Hepatocyte (in vitro differentiated cells): ENCODE data around the gene KIF20A.

Experiments used
- CTCF ChIP-seq: fragments of 200-600 bp; sonication (generic); IDR thresholded peaks from 2 replicates; pipeline ENCODE4 v1.5.1; 2016; ENCODE audit warnings: antibody characterized with exemption, mild to moderate bottlenecking; ENCODE audit not compliant: poor library complexity
- EZH2 ChIP-seq: fragments of 200-600 bp; sonication (generic); IDR thresholded peaks from 2 replicates; pipeline ENCODE4 v1.6.1; 2016; ENCODE audit warnings: antibody characterized with exemption, mild to moderate bottlenecking, borderline replicate concordance
- EZH2phosphoT487 ChIP-seq: fragments of 200-600 bp; sonication (generic); IDR thresholded peaks from one replicate; pipeline ENCODE4 v1.6.1; 2018; ENCODE audit warnings: antibody characterized with exemption, mild to moderate bottlenecking, low read depth, moderate library complexity; ENCODE audit not compliant: unreplicated experiment, severe bottlenecking

- TF ChIP-seq CTCF (no peak), EZH2 (no peak), EZH2phosphoT487 (no peak)
Measured at GRCh38 chr5:138230261-138230660, 51.3 kb downstream of the KIF20A start.
